ENCODE results near the gene PRAC2. TPM values are rescaled to one million over a fixed set of nuclear protein-coding genes. Genes with fewer than 3 reads are reported as not detected.

Gene PRAC2
- total RNA-seq, 1 experiment from 2014 or later = not detected

- TF ChIP-seq, protein P1, sequence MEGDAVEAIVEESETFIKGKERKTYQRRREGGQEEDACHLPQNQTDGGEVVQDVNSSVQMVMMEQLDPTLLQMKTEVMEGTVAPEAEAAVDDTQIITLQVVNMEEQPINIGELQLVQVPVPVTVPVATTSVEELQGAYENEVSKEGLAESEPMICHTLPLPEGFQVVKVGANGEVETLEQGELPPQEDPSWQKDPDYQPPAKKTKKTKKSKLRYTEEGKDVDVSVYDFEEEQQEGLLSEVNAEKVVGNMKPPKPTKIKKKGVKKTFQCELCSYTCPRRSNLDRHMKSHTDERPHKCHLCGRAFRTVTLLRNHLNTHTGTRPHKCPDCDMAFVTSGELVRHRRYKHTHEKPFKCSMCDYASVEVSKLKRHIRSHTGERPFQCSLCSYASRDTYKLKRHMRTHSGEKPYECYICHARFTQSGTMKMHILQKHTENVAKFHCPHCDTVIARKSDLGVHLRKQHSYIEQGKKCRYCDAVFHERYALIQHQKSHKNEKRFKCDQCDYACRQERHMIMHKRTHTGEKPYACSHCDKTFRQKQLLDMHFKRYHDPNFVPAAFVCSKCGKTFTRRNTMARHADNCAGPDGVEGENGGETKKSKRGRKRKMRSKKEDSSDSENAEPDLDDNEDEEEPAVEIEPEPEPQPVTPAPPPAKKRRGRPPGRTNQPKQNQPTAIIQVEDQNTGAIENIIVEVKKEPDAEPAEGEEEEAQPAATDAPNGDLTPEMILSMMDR (IDR thresholded peaks at IDR 0.05; ENCODE audit: unreplicated experiment) = no peak
- Mint-ChIP-seq H3K27me3 (ENCODE audit: unreplicated experiment) (peaks cover 95% of the 10 kb centered on the region), H3K4me1 (ENCODE audit: low read depth, unreplicated experiment) (peaks cover 30% of the 10 kb centered on the region), H3K36me3 (ENCODE audit: insufficient read depth, unreplicated experiment) (no peaks in the 10 kb centered on the region), H3K9me3 (ENCODE audit: low read depth, unreplicated experiment) (no peaks in the 10 kb centered on the region), H3K27ac (ENCODE audit: unreplicated experiment) (no peak overlapping the region), H3K4me3 (ENCODE audit: low read depth, unreplicated experiment) (no peak overlapping the region)
- BruUV-seq (replicated peaks) = no TSS peak
- CTCF ChIA-PET = interaction anchor here (0.6 to 0.7 kb wide), 2 partner anchors 11 to 352 kb away, joined by 5 read pairs; no protein-coding TSS in a partner anchor
- intact Hi-C loops (cut with micrococcal nuclease; ENCODE audit: unreplicated experiment) = no loop called here
- DNase-seq = no peak
These were observed 29.7 kb downstream of the PRAC2 start for GRCh38 chr17:48752399-48753288.

GRCh38 chr17:48753794-48754499, 31.0 kb downstream of the PRAC2 start:
- no TSS peak for BruUV-seq (replicated peaks)
- DNase-seq = no peak
- intact Hi-C loops (cut with micrococcal nuclease; ENCODE audit: unreplicated experiment) = no loop called here
- TF ChIP-seq, protein P1 (IDR thresholded peaks at IDR 0.05; ENCODE audit: unreplicated experiment) = no peak
- CTCF ChIA-PET = no interaction called here
- Mint-ChIP-seq H3K4me3 (ENCODE audit: low read depth, unreplicated experiment) (no peak overlapping the region), H3K27me3 (ENCODE audit: unreplicated experiment) (peaks cover 92% of the 10 kb centered on the region), H3K36me3 (ENCODE audit: insufficient read depth, unreplicated experiment) (no peaks in the 10 kb centered on the region), H3K4me1 (ENCODE audit: low read depth, unreplicated experiment) (peaks cover 30% of the 10 kb centered on the region), H3K27ac (ENCODE audit: unreplicated experiment) (no peak overlapping the region), H3K9me3 (ENCODE audit: low read depth, unreplicated experiment) (no peaks in the 10 kb centered on the region)

- no peak for DNase-seq
- no TSS peak for BruUV-seq (replicated peaks)
- no peak overlapping the region for H3K27ac Mint-ChIP-seq (ENCODE audit: unreplicated experiment)
- H3K36me3 Mint-ChIP-seq (ENCODE audit: insufficient read depth, unreplicated experiment) = no peaks in the 10 kb centered on the region
- H3K27me3 Mint-ChIP-seq (ENCODE audit: unreplicated experiment) = peaks cover 92% of the 10 kb centered on the region
- intact Hi-C loops (cut with micrococcal nuclease; ENCODE audit: unreplicated experiment) = no loop called here
- H3K9me3 Mint-ChIP-seq (ENCODE audit: low read depth, unreplicated experiment) = no peaks in the 10 kb centered on the region
- TF ChIP-seq, protein P1 (IDR thresholded peaks at IDR 0.05; ENCODE audit: unreplicated experiment) = no peak
- H3K4me1 Mint-ChIP-seq (ENCODE audit: low read depth, unreplicated experiment) = peaks cover 30% of the 10 kb centered on the region
- no peak overlapping the region for H3K4me3 Mint-ChIP-seq (ENCODE audit: low read depth, unreplicated experiment)
- CTCF ChIA-PET = no interaction called here
These were observed 31.7 kb downstream of the PRAC2 start for GRCh38 chr17:48754500-48755261.

- Mint-ChIP-seq H3K27me3 (ENCODE audit: unreplicated experiment) (peaks cover 92% of the 10 kb centered on the region), H3K27ac (ENCODE audit: unreplicated experiment) (no peak overlapping the region), H3K4me3 (ENCODE audit: low read depth, unreplicated experiment) (no peak overlapping the region), H3K36me3 (ENCODE audit: insufficient read depth, unreplicated experiment) (no peaks in the 10 kb centered on the region), H3K9me3 (ENCODE audit: low read depth, unreplicated experiment) (no peaks in the 10 kb centered on the region), H3K4me1 (ENCODE audit: low read depth, unreplicated experiment) (peaks cover 30% of the 10 kb centered on the region)
- no TSS peak for BruUV-seq (replicated peaks)
- no peak for DNase-seq
- intact Hi-C loops (cut with micrococcal nuclease; ENCODE audit: unreplicated experiment) = no loop called here
- CTCF ChIA-PET = no interaction called here
- TF ChIP-seq, protein P1 (IDR thresholded peaks at IDR 0.05; ENCODE audit: unreplicated experiment) = no peak
These were observed 32.4 kb downstream of the PRAC2 start for GRCh38 chr17:48755356-48755755.

Measured in Calu3 (cell line).